Right lobe of liver (tissue), 4 donors: ENCODE measurements around the gene CCDC127.
"Not testable (repeated sequence)": the region's sequence is repeated elsewhere in the genome, so short reads cannot be mapped to it uniquely, and the experiment has no call there.

Experiments used
- CTCF ChIP-seq, 4 donors: fragments of 200-600 bp in 3 of 4; fragments of 450-650 bp in 1 of 4; IDR thresholded peaks; one replicate each; pipeline versions ENCODE4 v1.5.1 to v1.8.0; 2016 to 2022; ENCODE audit warnings: antibody characterized with exemption in 4 of 4, mild to moderate bottlenecking in 2 of 4
- POLR2A ChIP-seq: fragments of 450-650 bp; IDR thresholded peaks from one replicate; pipeline ENCODE4 v1.6.1; 2017; ENCODE audit warnings: antibody characterized with exemption, mild to moderate bottlenecking
- donor health status: DM: no; HTN: no; CAD: no.
- donor health status: DM: no; HTN: no; CAD: no.
- donor health status: DM: no; HTN: yes; CAD: no.

- not testable (repeated sequence) for TF ChIP-seq CTCF (IDR thresholded peaks at IDR 0.05); POLR2A
Observed at GRCh38 chr5:164783-165182, 53.2 kb downstream of the CCDC127 start.
